Prostate gland (tissue), 2 donors: ENCODE results near the gene TMED6.

Experiments used
- POLR2A ChIP-seq: fragments of 450-650 bp; IDR thresholded peaks from one replicate; pipeline ENCODE4 v1.6.1; 2016; ENCODE audit warnings: antibody characterized with exemption, mild to moderate bottlenecking
- POLR2AphosphoS5 ChIP-seq: sonication (generic); formaldehyde crosslinking; IDR thresholded peaks from one replicate; pipeline ENCODE4 v1.6.1; 2017; ENCODE audit warnings: antibody characterized with exemption
- TF ChIP-seq, protein P1 (sequence below), 4 experiments: fragments of 200-600 bp in 2 of 4; fragments of 450-650 bp in 2 of 4; sonication (generic) in 2 of 4; IDR thresholded peaks; 1 replicate in 3 of 4; 2 replicates in 1 of 4; pipeline ENCODE4 v1.5.1; 2016 to 2019; ENCODE audit warnings: antibody characterized with exemption in 4 of 4, mild to moderate bottlenecking in 2 of 4, moderate library complexity in 2 of 4

DNA sequence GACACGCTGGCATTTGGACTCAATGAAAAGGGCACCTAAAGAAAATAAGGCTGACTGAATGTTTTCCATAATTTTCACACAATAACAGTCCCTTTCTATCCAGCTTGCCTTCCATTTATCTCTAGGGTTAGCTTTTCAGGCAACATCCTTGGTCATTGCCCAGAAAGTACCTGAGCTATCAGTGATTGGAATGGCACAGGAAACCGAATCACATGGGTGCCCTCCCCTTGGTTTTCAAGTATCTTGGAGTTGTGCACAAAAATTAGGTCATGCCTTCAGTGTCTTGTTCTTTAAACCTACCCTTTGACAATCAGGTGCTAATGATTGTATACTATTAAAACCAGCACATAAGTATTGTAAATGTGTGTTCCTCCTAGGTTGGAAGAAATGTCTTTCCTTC lies 43.7 kb downstream of the TMED6 start:
- TF ChIP-seq, protein P1, sequence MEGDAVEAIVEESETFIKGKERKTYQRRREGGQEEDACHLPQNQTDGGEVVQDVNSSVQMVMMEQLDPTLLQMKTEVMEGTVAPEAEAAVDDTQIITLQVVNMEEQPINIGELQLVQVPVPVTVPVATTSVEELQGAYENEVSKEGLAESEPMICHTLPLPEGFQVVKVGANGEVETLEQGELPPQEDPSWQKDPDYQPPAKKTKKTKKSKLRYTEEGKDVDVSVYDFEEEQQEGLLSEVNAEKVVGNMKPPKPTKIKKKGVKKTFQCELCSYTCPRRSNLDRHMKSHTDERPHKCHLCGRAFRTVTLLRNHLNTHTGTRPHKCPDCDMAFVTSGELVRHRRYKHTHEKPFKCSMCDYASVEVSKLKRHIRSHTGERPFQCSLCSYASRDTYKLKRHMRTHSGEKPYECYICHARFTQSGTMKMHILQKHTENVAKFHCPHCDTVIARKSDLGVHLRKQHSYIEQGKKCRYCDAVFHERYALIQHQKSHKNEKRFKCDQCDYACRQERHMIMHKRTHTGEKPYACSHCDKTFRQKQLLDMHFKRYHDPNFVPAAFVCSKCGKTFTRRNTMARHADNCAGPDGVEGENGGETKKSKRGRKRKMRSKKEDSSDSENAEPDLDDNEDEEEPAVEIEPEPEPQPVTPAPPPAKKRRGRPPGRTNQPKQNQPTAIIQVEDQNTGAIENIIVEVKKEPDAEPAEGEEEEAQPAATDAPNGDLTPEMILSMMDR (IDR thresholded peaks at IDR 0.05), result no peak
- TF ChIP-seq POLR2AphosphoS5, result no peak
- TF ChIP-seq POLR2A, result no peak
